Right atrium auricular region (tissue), 2 donors: ENCODE results near the gene RHOU. TPM values are rescaled to one million over a fixed set of nuclear protein-coding genes. Genes with fewer than 3 reads are reported as not detected.

Source experiments
- DNase-seq: peaks from one replicate; pipeline ENCODE4 v3.0.0-alpha.2; 2019; ENCODE audit warnings: low spot score
- H3K27ac ChIP-seq, 2 donors: fragments of 200-600 bp; sonication (generic); 1 replicate in 1 of 2; 2 replicates in 1 of 2; pipeline ENCODE4 v1.5.1; 2016 to 2019
- H3K27me3 ChIP-seq, 2 donors: fragments of 200-600 bp; sonication (generic); one replicate each; pipeline versions ENCODE4 v1.5.1 to v1.6.0; 2017 to 2019
- H3K36me3 ChIP-seq: fragments of 200-600 bp; sonication (generic); one replicate; pipeline ENCODE4 v1.5.1; 2016
- H3K4me1 ChIP-seq, 2 donors: fragments of 200-600 bp; sonication (generic); one replicate each; pipeline versions ENCODE4 v1.5.1 to v1.6.0; 2017 to 2019
- H3K4me3 ChIP-seq, 2 donors: fragments of 200-600 bp; sonication (generic); 1 replicate in 1 of 2; 2 replicates in 1 of 2; pipeline ENCODE4 v1.5.1; 2017 to 2019; ENCODE audit warnings: mild to moderate bottlenecking in 1 of 2, moderate library complexity in 1 of 2
- H3K9me3 ChIP-seq, 2 donors: fragments of 200-600 bp; sonication (generic); one replicate each; pipeline ENCODE4 v1.5.1; 2019
- total RNA-seq, 2 donors: library from RNA; depleted of rRNA; stranded (reverse); fragments of >200 nt; gene quantifications; one replicate each; pipeline ENCODE4 v1.1.0, GENCODE V29; 2016
- TF ChIP-seq, protein P1 (sequence below), 2 donors: fragments of 200-600 bp; sonication (generic); IDR thresholded peaks; one replicate each; pipeline ENCODE4 v1.5.1; 2019; ENCODE audit warnings: antibody characterized with exemption in 2 of 2

The RHOU gene
- total RNA-seq, 2 donors from 2014 or later: 6.0 to 12.2 TPM

DNA sequence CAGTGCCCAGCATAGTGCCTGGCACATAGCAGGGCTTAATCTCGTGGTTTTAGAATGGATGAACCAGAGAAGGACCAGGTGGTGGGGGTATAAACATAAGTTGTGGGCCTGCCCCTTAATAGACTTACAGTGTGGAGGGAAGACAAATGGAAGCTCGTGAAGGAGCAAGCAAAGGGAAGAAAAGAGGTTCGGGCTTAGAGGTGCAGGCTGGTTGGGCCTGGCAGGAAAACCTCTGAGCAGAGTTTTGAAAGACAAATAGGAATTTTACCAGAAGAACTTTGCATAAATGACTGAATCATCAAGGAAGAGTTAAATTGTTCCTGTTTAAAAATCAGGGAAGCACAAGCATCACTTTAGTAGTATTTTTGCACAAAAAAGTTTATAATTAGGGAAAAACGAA lies 4.5 kb downstream of the RHOU start:
- peaks cover 0 to 11% of the 10 kb centered on the region in 2 donors for H3K4me1 ChIP-seq
- peaks cover 14% of the 10 kb centered on the region for H3K36me3 ChIP-seq
- TF ChIP-seq, protein P1, sequence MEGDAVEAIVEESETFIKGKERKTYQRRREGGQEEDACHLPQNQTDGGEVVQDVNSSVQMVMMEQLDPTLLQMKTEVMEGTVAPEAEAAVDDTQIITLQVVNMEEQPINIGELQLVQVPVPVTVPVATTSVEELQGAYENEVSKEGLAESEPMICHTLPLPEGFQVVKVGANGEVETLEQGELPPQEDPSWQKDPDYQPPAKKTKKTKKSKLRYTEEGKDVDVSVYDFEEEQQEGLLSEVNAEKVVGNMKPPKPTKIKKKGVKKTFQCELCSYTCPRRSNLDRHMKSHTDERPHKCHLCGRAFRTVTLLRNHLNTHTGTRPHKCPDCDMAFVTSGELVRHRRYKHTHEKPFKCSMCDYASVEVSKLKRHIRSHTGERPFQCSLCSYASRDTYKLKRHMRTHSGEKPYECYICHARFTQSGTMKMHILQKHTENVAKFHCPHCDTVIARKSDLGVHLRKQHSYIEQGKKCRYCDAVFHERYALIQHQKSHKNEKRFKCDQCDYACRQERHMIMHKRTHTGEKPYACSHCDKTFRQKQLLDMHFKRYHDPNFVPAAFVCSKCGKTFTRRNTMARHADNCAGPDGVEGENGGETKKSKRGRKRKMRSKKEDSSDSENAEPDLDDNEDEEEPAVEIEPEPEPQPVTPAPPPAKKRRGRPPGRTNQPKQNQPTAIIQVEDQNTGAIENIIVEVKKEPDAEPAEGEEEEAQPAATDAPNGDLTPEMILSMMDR (IDR thresholded peaks at IDR 0.05): no peak

GRCh38 chr1:228740543-228741317 lies 5.5 kb downstream of the RHOU start:
- H3K27me3 ChIP-seq: no peaks in the 10 kb centered on the region
- H3K9me3 ChIP-seq: no peaks in the 10 kb centered on the region
- peaks cover 0 to 9% of the 10 kb centered on the region in 2 donors for H3K4me1 ChIP-seq
- H3K36me3 ChIP-seq: peaks cover 16% of the 10 kb centered on the region
- no peak overlapping the region for H3K27ac ChIP-seq
- H3K4me3 ChIP-seq: no peak overlapping the region
- TF ChIP-seq, protein P1 (IDR thresholded peaks at IDR 0.05): no peak
- DNase-seq: no peak

More for the DNA sequence above, 4.5 kb downstream of the RHOU start:
- no peak for DNase-seq
- no peak overlapping the region for H3K4me3 ChIP-seq
- no peaks in the 10 kb centered on the region for H3K9me3 ChIP-seq
- H3K27me3 ChIP-seq: no peaks in the 10 kb centered on the region
- H3K27ac ChIP-seq: no peak overlapping the region

DNA sequence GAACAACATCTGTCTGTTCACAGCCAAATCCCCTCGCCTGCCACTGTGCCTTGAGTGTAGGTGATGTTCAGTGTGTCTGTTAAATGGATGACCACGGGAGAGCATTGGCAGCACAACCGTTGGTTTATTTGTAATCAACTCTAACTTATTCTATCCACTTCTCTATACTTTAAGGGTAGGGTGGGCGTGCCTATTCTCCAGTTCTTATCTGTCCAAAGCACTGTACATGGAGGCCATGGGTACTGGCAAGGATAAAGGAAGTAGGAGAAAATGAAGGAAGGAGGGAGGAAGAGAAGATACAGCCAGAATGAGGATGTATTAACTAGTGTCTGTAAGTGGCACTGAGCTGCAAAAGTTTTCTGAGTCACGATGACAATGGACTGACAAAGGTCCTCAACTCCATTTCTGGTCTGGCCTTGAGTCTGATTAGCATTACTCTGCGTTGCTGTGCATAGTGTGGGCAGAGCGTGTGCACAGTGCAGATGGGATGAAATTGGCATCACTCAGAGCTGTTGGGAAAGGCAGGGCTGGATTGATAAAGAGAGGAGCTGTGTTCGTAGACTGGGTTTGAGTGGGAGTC lies 7.1 kb downstream of the RHOU start:
- H3K27ac ChIP-seq: no peak overlapping the region
- no peak for DNase-seq
- H3K36me3 ChIP-seq: peaks cover 16% of the 10 kb centered on the region
- TF ChIP-seq, protein P1 (IDR thresholded peaks at IDR 0.05): no peak
- no peak overlapping the region for H3K4me3 ChIP-seq
- no peaks in the 10 kb centered on the region for H3K4me1 ChIP-seq
- no peaks in the 10 kb centered on the region for H3K27me3 ChIP-seq
- H3K9me3 ChIP-seq: no peaks in the 10 kb centered on the region

GRCh38 chr1:228743405-228743804 lies 8.1 kb downstream of the RHOU start:
- H3K27me3 ChIP-seq: no peaks in the 10 kb centered on the region
- H3K4me1 ChIP-seq: no peaks in the 10 kb centered on the region
- peaks cover 16% of the 10 kb centered on the region for H3K36me3 ChIP-seq
- H3K27ac ChIP-seq: no peak overlapping the region
- no peak overlapping the region for H3K4me3 ChIP-seq
- no peak for DNase-seq
- TF ChIP-seq, protein P1 (IDR thresholded peaks at IDR 0.05): no peak
- no peaks in the 10 kb centered on the region for H3K9me3 ChIP-seq

- Histone ChIP-seq H3K27ac (no peak overlapping the region), H3K27me3 (no peaks in the 10 kb centered on the region), H3K36me3 (peaks cover 16% of the 10 kb centered on the region), H3K4me3 (no peak overlapping the region), H3K4me1 (no peaks in the 10 kb centered on the region), H3K9me3 (no peaks in the 10 kb centered on the region)
- DNase-seq: no peak
- TF ChIP-seq, protein P1 (IDR thresholded peaks at IDR 0.05): no peak
Observed at GRCh38 chr1:228744356-228744755, 9.1 kb downstream of the RHOU start.
